ENCODE data around the gene SLC2A6. TPM values are rescaled to one million over a fixed set of nuclear protein-coding genes. Genes with fewer than 3 reads are reported as not detected.

The SLC2A6 gene
- total and polyA plus RNA-seq, 2 of the 8 experiments (the other 6 are each of a cell fraction or from before 2014, with no cell fraction given), result 16.6 to 17.8 TPM

DNA sequence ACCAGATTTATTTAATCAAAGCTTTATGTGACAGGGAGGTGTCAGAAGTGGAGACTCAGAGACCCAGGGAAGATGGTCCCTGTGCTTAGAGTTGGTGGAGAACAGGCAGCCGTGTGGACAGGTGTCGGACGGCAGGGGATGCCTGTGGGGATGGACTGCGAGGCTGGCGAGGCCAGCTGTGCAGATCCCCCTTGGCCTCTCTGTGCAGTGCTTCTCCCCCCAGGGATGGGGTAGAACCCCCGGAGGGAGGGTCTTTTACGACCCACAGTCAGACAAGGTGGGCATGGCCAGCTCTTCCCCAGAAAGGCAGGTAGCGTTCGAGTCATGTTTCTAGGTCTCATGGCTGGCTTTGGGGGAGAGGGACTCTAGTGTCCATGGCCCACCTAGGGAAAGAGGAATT lies 4.7 kb upstream of the SLC2A6 start:
- FAIRE-seq, result no peak
- no peaks in the 10 kb centered on the region for H3K36me3 ChIP-seq (ENCODE audit: control insufficient read depth in 2 of 4, insufficient read depth in 4 of 4, low read length in 3 of 4)
- no peak overlapping the region for H2BK12ac ChIP-seq (ENCODE audit: low read depth, low read length)
- no peak overlapping the region for H4K8ac ChIP-seq (ENCODE audit: extremely low read depth, insufficient read depth, low read length)
- ChIA-PET CTCF (ENCODE audit: partially characterized antibody) (interaction anchor here (0.7 to 2.6 kb wide), 8 partner anchors 11 to 144 kb away, joined by 3 to 13 read pairs (median 3); partner anchors contain the start of genes ADAMTS13, SURF1 and SURF2), POLR2A (ENCODE audit: partially characterized antibody) (interaction anchor here (3.5 kb wide), 1 partner anchor 135 kb away, joined by 12 read pairs; the partner anchor contains the start of genes MED22 and RPL7A)
- 83% methylated on average over 8 of the region's 9 CpGs; no CpG with 5 or more reads in 1 of the 2 experiments for WGBS, 2 experiments (ENCODE audit: extremely low coverage in 1 of 2, insufficient coverage in 1 of 2, insufficient read length in 1 of 2, insufficient replicate concordance in 2 of 2, low coverage in 1 of 2, low lambda C conversion rate in 2 of 2, missing lambda C conversion rate in 1 of 2)
- H3K79me2 ChIP-seq (ENCODE audit: control insufficient read depth in 1 of 2, insufficient read depth in 2 of 2, low read length in 2 of 2), result no peaks in the 10 kb centered on the region
- H3K9ac ChIP-seq (replicated peaks in 1 of 4; ENCODE audit: extremely low read depth in 1 of 4, low read depth in 3 of 4, low read length in 3 of 4), result no peak overlapping the region
- no peak overlapping the region for H2AFZ ChIP-seq (ENCODE audit: low read length)
- no peak overlapping the region for H3K4me2 ChIP-seq (ENCODE audit: insufficient read depth in 1 of 2, low read depth in 2 of 2, low read length in 2 of 2)
- no peak overlapping the region for H2BK20ac ChIP-seq (ENCODE audit: low read length)
- H2BK120ac ChIP-seq (replicated peaks; ENCODE audit: low read depth, low read length), result no peak overlapping the region
- no peak overlapping the region for H3K18ac ChIP-seq (ENCODE audit: extremely low read depth, low read length)
- no peak for TF ChIP-seq RNF2 (IDR thresholded peaks at IDR 0.05; ENCODE audit: borderline replicate concordance, low read depth, low read length, missing control alignments, poor library complexity, severe bottlenecking)
- TF ChIP-seq BRCA1 (IDR thresholded peaks at IDR 0.05; ENCODE audit: low read depth, low read length), result no peak
- TF ChIP-seq CEBPB (IDR thresholded peaks at IDR 0.05; ENCODE audit: low read depth, low read length), result no peak
- TF ChIP-seq JUN (IDR thresholded peaks at IDR 0.05; ENCODE audit: low read depth, low read length), result no peak
- no peak for TF ChIP-seq EP300 (IDR thresholded peaks at IDR 0.05; ENCODE audit: borderline replicate concordance in 1 of 2, low read depth in 2 of 2, low read length in 2 of 2)
- peaks cover 2% of the 10 kb centered on the region in 2 experiments for H4K20me1 ChIP-seq (replicated peaks in 1 of 2; ENCODE audit: control insufficient read depth in 1 of 2, insufficient read depth in 2 of 2, low read length in 2 of 2)
- no peak for DNase-seq (ENCODE audit: low read depth in 1 of 2, low spot score in 2 of 2)
- H4K91ac ChIP-seq (replicated peaks; ENCODE audit: insufficient read length, low read length), result no peak overlapping the region
- no peak overlapping the region for H2BK5ac ChIP-seq (ENCODE audit: low read depth, low read length)
- H4K5ac ChIP-seq (ENCODE audit: insufficient read length, low read depth, low read length), result no peak overlapping the region
- H2BK15ac ChIP-seq (ENCODE audit: low read length), result no peak overlapping the region
- H3K4ac ChIP-seq (replicated peaks; ENCODE audit: insufficient read length, low read depth, low read length), result no peak overlapping the region
- H3K4me1 ChIP-seq (replicated peaks in 1 of 4; ENCODE audit: control insufficient read depth in 3 of 4, insufficient read depth in 4 of 4, low read length in 3 of 4), result peaks cover 0 to 4% (median 0%) of the 10 kb centered on the region in 4 experiments; a peak in 2 of 7 replicates
- no peak overlapping the region for H3K27ac ChIP-seq (ENCODE audit: low read depth, low read length)
- H3K23me2 ChIP-seq (ENCODE audit: low read depth, low read length), result peaks cover 5% of the 10 kb centered on the region; the same call in 1 of the 2 replicates
- no peak overlapping the region for H3K14ac ChIP-seq (ENCODE audit: insufficient read length)
- no peak overlapping the region for H2AK5ac ChIP-seq (ENCODE audit: low read depth, low read length)
- H3K4me3 ChIP-seq (ENCODE audit: extremely low read depth in 1 of 4, insufficient read depth in 2 of 4, low read depth in 3 of 4, low read length in 4 of 4), result no peak overlapping the region
- H3K56ac ChIP-seq (replicated peaks; ENCODE audit: insufficient read length, low read depth, low read length), result no peak overlapping the region
- no peaks in the 10 kb centered on the region for H3K79me1 ChIP-seq (ENCODE audit: low read depth, low read length)
- no peak overlapping the region for H3K23ac ChIP-seq (ENCODE audit: insufficient read length)
- no peaks in the 10 kb centered on the region for H3K9me3 ChIP-seq (ENCODE audit: insufficient read depth in 2 of 2, low read depth in 1 of 2, low read length in 1 of 2)
- H3K27me3 ChIP-seq (replicated peaks in 1 of 4; ENCODE audit: control insufficient read depth in 3 of 4, extremely low read depth in 1 of 4, insufficient read depth in 3 of 4, low read length in 3 of 4), result peaks cover 0 to 4% (median 0%) of the 10 kb centered on the region in 4 experiments; a peak in 2 of 7 replicates
